ENCODE results near the gene EGFL7. TPM values are rescaled to one million over a fixed set of nuclear protein-coding genes. Genes with fewer than 3 reads are reported as not detected.

EGFL7 gene
- total and polyA plus RNA-seq, 2 of the 8 experiments (the other 6 are each of a cell fraction or from before 2014, with no cell fraction given), result 37.8 to 53.4 TPM

DNA sequence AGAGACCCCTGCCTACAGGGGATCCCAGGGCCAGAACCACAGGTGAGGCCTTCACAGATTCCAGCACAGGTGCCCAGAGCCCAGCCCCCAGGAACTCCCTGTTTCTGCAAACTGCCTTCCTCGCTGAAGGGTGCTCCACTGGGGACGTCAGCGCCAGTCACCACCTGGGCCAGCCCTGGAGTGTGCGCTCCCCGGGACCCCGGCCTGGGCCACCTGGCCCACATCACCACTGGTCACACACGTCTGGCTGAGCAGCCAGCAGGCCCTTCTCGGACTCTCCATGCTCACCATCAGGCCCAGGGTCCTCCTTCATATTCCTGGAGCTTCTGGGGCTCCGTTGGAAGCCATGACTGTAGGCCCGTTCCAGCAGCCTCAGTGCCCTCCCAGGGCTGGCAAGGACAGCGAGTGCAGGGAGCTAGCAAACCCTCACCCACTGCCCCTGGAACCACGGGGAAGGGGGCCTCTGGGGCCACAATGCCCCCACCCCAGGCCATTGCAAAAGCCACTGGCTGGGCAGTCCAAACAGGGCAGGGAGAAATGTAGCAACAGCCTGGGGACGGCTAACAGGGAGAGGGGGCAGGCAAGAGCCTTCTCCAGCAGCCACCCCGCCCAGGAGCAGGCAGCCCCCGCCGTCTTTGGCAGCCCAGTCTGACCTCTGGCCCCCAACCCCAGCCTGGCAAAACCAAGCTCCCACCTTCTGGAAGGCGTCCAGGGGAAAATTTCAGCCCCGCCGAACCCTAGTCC is 23.2 kb downstream of the EGFL7 start (continued):
- TF ChIP-seq CHD7 (IDR thresholded peaks at IDR 0.05; ENCODE audit: insufficient replicate concordance, low read length) (no peak), SUZ12 (IDR thresholded peaks at IDR 0.05; ENCODE audit: low read length) (no peak), RBBP5 (IDR thresholded peaks at IDR 0.05; ENCODE audit: borderline replicate concordance, low read depth, low read length) (no peak; the same call in 1 of the 2 replicates), POU5F1 (IDR thresholded peaks at IDR 0.05; ENCODE audit: low read depth, low read length) (no peak), CBX8 (IDR thresholded peaks at IDR 0.05; ENCODE audit: borderline replicate concordance, low read depth, low read length) (no peak), KDM4A (IDR thresholded peaks at IDR 0.05; ENCODE audit: low read depth, low read length, severe bottlenecking) (no peak), POLR2A (IDR thresholded peaks at IDR 0.05; ENCODE audit: control extremely low read depth in 1 of 2, low read depth in 2 of 2, low read length in 2 of 2) (no peak), TBP (IDR thresholded peaks at IDR 0.05; ENCODE audit: low read depth, low read length) (no peak), CREB1 (IDR thresholded peaks at IDR 0.05) (no peak), RNF2 (IDR thresholded peaks at IDR 0.05; ENCODE audit: borderline replicate concordance, low read depth, low read length, missing control alignments, poor library complexity, severe bottlenecking) (no peak)
